Sigmoid colon (tissue), 4 donors: Measurements from ENCODE around the gene SSBP4.

Experiments used
- POLR2AphosphoS5 ChIP-seq, 4 donors: sonication (generic); formaldehyde crosslinking; IDR thresholded peaks; one replicate each; pipeline ENCODE4 v1.6.1; 2017; ENCODE audit warnings: antibody characterized with exemption in 4 of 4
- TF ChIP-seq, protein P1 (sequence below), 4 experiments: fragments of 450-650 bp in 3 of 4; fragments of 200-600 bp in 1 of 4; IDR thresholded peaks; one replicate each; pipeline ENCODE4 v1.5.1; 2016 to 2019; ENCODE audit warnings: antibody characterized with exemption in 4 of 4, mild to moderate bottlenecking in 3 of 4, moderate library complexity in 2 of 4

DNA sequence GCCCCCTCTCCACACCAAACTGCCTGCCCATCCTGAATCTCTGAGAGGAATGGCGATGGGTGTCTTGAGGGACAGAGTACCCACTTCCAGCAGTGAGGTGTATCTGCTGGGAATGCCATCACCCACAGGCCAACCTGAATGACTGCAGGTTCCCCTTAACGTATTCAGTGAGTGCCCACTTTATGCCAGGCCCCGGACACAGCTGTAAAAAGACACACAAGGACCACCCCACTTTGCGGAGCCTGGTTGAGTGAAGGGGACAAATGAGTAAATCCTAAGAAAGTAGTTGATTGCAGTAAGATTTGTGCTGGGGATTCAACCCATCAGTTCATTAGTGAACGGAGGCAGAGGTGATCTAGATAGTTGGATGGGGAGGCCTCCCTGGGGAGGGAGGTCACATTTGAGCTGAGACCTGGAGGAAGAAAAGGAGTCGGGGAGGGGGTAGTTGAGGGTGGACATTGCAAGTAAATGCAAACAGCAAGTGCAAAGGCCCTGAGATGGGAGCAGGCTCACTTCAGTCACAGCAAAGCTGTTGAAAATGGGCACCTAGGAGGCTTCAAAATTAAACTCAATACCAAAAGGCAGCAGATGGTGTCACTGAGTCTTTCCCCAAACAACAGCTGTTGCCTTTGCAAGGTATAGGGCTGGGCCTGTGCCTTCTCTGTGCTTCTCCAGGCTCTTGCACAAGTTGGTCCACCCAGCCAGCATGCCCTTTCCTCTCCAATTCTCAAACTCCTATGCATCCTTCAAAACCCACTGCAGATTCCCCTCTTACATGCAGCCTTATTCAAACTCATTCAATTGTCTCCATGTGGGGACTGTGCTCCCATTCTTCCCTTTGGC, 28.9 kb upstream of the SSBP4 start:
- no peak for TF ChIP-seq POLR2AphosphoS5 (IDR thresholded peaks at IDR 0.05)
- TF ChIP-seq, protein P1, sequence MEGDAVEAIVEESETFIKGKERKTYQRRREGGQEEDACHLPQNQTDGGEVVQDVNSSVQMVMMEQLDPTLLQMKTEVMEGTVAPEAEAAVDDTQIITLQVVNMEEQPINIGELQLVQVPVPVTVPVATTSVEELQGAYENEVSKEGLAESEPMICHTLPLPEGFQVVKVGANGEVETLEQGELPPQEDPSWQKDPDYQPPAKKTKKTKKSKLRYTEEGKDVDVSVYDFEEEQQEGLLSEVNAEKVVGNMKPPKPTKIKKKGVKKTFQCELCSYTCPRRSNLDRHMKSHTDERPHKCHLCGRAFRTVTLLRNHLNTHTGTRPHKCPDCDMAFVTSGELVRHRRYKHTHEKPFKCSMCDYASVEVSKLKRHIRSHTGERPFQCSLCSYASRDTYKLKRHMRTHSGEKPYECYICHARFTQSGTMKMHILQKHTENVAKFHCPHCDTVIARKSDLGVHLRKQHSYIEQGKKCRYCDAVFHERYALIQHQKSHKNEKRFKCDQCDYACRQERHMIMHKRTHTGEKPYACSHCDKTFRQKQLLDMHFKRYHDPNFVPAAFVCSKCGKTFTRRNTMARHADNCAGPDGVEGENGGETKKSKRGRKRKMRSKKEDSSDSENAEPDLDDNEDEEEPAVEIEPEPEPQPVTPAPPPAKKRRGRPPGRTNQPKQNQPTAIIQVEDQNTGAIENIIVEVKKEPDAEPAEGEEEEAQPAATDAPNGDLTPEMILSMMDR (IDR thresholded peaks at IDR 0.05), result no peak
